Tibial nerve (tissue), 4 donors: ENCODE data around the gene DGCR8. TPM values are rescaled to one million over a fixed set of nuclear protein-coding genes. Genes with fewer than 3 reads are reported as not detected.

Experiments used
- DNase-seq, 2 donors: peaks; one replicate each; pipeline ENCODE4 v3.0.0-alpha.2; 2019; ENCODE audit warnings: low spot score in 2 of 2
- H3K27ac ChIP-seq, 4 donors: fragments of 200-600 bp; sonication (generic) in 3 of 4; one replicate each; pipeline ENCODE4 v1.5.1; 2017 to 2019; ENCODE audit warnings: mild to moderate bottlenecking in 1 of 4
- H3K27me3 ChIP-seq, 2 donors: fragments of 200-600 bp; sonication (generic) in 1 of 2; one replicate each; pipeline versions ENCODE4 v1.5.1 to v1.6.0; 2017 to 2019
- H3K36me3 ChIP-seq, 3 donors: fragments of 200-600 bp; sonication (generic); one replicate each; pipeline ENCODE4 v1.5.1; 2018 to 2019
- H3K4me1 ChIP-seq, 4 donors: fragments of 200-600 bp; sonication (generic) in 3 of 4; one replicate each; pipeline ENCODE4 v1.5.1; 2017 to 2019
- H3K4me3 ChIP-seq, 4 donors: fragments of 200-600 bp; sonication (generic) in 3 of 4; one replicate each; pipeline ENCODE4 v1.5.1; 2017 to 2019; ENCODE audit warnings: mild to moderate bottlenecking in 1 of 4, moderate library complexity in 1 of 4
- H3K9me3 ChIP-seq, 4 donors: fragments of 200-600 bp; sonication (generic) in 3 of 4; one replicate each; pipeline ENCODE4 v1.5.1; 2017 to 2019
- EP300 ChIP-seq, 2 donors: sonication (generic); formaldehyde crosslinking; IDR thresholded peaks; one replicate each; pipeline ENCODE4 v1.6.1; 2017; ENCODE audit warnings: antibody characterized with exemption in 2 of 2, mild to moderate bottlenecking in 1 of 2
- POLR2A ChIP-seq, 2 donors: fragments of 450-650 bp; IDR thresholded peaks; one replicate each; pipeline ENCODE4 v1.6.1; 2017; ENCODE audit warnings: antibody characterized with exemption in 2 of 2, mild to moderate bottlenecking in 2 of 2, moderate library complexity in 2 of 2
- WGBS, 2 donors: methylation state at CpG; one replicate each; pipeline ENCODE4 v1.1.5; 2018; 5-methylcytosine and 5-hydroxymethylcytosine counted together
- total RNA-seq, 4 donors: library from RNA; depleted of rRNA; stranded (reverse); fragments of >200 nt; gene quantifications; one replicate each; pipeline ENCODE4 v1.1.0, GENCODE V29; 2016
- TF ChIP-seq, protein P1 (sequence below), 5 experiments: fragments of 200-600 bp in 3 of 5; fragments of 450-650 bp in 2 of 5; sonication (generic) in 3 of 5; IDR thresholded peaks; one replicate each; pipeline ENCODE4 v1.5.1; 2016 to 2019; ENCODE audit warnings: antibody characterized with exemption in 5 of 5, mild to moderate bottlenecking in 3 of 5, moderate library complexity in 2 of 5

The DGCR8 gene
- total RNA-seq, 4 donors from 2014 or later, result 23.0 to 35.1 (median 26.0) TPM

DNA sequence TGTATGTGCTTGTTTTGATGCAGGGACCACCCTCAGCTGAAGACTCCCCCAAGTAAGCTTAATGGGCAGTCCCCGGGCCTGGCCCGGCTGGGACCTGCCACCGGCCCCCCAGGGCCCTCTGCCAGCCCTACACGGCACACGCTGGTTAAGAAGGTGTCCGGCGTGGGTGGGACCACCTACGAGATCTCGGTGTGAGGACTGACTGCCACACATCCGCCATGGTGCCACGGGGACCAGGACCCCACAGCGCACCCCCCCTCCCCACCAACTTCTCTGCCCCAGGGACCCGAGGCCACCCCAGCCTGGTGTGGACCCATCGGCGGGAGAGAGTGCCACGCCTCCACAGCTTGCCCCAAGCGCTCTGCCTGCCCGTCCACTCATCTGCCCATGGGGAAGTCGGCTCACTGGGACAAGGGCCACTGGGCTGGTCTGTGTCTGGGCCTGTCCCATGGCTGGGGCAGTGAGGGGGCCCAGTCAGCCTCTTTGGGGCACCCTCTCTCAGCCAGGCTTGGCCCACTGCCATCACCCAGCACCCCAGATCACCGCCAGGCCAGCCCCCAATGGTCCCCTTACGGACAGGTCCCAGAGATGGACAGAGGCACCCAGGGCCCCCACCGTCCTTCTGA is 65.3 kb downstream of the DGCR8 start:
- Histone ChIP-seq H3K4me1 (peaks cover 0 to 13% (median 0%) of the 10 kb centered on the region in 4 donors), H3K36me3 (peaks cover 0 to 79% (median 0%) of the 10 kb centered on the region in 3 donors), H3K27ac (peak overlapping the region; percentile 11 to 94 (median 61)), H3K9me3 (no peaks in the 10 kb centered on the region), H3K27me3 (no peaks in the 10 kb centered on the region), H3K4me3 (no peak overlapping the region)
- 88 to 89% methylated on average over 17 to 22 of the region's 22 CpGs for WGBS, 2 donors
- TF ChIP-seq POLR2A (IDR thresholded peaks at IDR 0.05) (no peak), EP300 (IDR thresholded peaks at IDR 0.05) (no peak)
- TF ChIP-seq, protein P1, sequence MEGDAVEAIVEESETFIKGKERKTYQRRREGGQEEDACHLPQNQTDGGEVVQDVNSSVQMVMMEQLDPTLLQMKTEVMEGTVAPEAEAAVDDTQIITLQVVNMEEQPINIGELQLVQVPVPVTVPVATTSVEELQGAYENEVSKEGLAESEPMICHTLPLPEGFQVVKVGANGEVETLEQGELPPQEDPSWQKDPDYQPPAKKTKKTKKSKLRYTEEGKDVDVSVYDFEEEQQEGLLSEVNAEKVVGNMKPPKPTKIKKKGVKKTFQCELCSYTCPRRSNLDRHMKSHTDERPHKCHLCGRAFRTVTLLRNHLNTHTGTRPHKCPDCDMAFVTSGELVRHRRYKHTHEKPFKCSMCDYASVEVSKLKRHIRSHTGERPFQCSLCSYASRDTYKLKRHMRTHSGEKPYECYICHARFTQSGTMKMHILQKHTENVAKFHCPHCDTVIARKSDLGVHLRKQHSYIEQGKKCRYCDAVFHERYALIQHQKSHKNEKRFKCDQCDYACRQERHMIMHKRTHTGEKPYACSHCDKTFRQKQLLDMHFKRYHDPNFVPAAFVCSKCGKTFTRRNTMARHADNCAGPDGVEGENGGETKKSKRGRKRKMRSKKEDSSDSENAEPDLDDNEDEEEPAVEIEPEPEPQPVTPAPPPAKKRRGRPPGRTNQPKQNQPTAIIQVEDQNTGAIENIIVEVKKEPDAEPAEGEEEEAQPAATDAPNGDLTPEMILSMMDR (IDR thresholded peaks at IDR 0.05), result no peak
- DNase-seq, result no peak

DNA sequence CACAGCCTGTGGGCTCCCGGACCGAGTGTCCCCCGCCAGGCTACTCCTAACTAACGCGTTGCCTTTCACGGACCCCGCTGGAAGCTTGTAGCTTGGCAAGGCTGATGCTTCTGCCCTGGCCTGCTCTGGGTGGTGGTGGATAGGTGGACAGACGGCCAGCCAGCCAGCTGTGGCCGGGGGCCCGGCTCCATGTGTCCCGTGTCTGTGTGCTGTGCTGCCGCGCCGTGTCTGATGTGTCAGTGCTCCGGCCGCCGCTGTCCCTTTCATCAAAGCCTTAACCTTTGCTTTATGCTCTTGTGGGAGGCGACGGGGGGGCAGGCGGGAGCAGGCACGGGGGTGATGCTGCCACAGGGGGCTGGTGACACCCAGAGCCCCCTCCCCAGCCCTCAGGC is 65.8 kb downstream of the DGCR8 start:
- Histone ChIP-seq H3K4me1 (peaks cover 0 to 8% (median 0%) of the 10 kb centered on the region in 4 donors), H3K36me3 (peaks cover 0 to 74% (median 0%) of the 10 kb centered on the region in 3 donors), H3K4me3 (no peak overlapping the region), H3K27me3 (no peaks in the 10 kb centered on the region), H3K9me3 (no peaks in the 10 kb centered on the region), H3K27ac (peak overlapping the region in 3 of 4 donors; percentile 40 to 94 (median 82))
- 87 to 89% methylated on average over 15 to 21 of the region's 21 CpGs for WGBS, 2 donors
- DNase-seq, result no peak
- no peak for TF ChIP-seq POLR2A (IDR thresholded peaks at IDR 0.05)

DNA sequence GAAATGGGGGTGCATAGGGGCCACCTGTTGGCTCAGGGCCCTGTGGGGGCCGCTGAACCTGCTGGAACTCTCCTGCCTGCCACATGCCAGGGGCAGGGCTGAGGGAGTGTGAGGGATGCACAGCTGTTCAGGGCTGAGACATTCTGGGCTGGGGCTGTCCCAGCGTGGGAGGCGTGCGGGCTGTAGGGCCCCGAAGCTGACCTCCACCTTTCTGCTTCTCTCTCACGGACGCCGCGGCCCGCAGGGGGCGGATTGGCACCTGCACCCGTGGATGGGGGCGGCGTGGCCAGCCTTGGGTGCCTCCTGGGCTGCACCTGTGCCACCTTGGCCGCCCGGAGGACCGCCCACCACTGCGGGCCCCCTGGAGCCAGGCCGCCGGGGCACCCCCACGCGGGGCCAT is 66.7 kb downstream of the DGCR8 start:
- no peaks in the 10 kb centered on the region for H3K27me3 ChIP-seq
- no peak overlapping the region for H3K4me3 ChIP-seq
- no peaks in the 10 kb centered on the region for H3K9me3 ChIP-seq
- H3K4me1 ChIP-seq, result peaks cover 0 to 8% (median 0%) of the 10 kb centered on the region in 4 donors
- TF ChIP-seq EP300 (IDR thresholded peaks at IDR 0.05), result no peak
- TF ChIP-seq, protein P1 (IDR thresholded peaks at IDR 0.05), result no peak
- no peak for TF ChIP-seq POLR2A (IDR thresholded peaks at IDR 0.05)
- peak overlapping the region in 3 of 4 donors; percentile 34 to 94 (median 82) for H3K27ac ChIP-seq
- 64 to 72% methylated on average over 12 to 18 of the region's 22 CpGs for WGBS, 2 donors
- H3K36me3 ChIP-seq, result peaks cover 0 to 65% (median 0%) of the 10 kb centered on the region in 3 donors
- DNase-seq, result no peak

DNA sequence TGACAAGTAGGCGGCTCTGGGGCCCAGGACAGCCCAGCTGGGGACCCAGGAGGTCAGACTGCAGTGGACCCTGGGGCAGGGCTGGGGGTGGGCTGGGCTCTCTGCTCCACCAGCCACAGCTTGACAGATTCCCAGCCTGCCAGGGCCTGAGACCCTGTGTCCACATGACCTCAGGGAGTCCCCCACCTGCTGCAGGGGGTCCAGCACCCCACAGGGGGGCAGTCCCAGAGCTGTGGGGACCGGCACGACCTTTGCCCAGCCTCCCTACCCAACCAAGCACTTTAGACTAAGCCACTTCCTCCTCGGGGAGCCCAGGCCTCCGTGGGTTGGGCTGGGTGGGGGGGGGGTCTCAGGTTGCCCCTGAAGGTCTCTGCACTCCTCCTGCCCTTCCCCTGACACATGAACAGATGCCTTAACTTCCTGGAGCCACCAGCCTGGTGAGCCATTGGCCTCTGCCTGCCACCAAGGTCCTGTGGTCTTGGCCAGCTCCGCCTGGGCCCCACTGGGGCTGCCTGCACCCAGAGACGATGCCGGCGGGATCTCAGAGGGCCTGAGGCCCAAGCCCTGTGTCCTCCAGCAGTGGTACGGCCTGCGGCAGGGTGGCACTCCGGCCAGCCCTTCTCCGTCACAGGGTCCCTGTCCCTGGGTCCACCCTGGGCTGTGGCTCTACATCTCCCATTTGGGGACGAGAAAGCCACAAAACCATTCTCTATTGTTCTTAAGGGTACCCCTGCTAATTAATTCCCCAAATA is 67.4 kb downstream of the DGCR8 start:
- no peak for DNase-seq
- Histone ChIP-seq H3K4me3 (no peak overlapping the region), H3K36me3 (peaks cover 0 to 58% (median 0%) of the 10 kb centered on the region in 3 donors), H3K27ac (peak overlapping the region in 3 of 4 donors; percentile 34 to 94 (median 82)), H3K4me1 (peaks cover 0 to 8% (median 0%) of the 10 kb centered on the region in 4 donors), H3K9me3 (no peaks in the 10 kb centered on the region), H3K27me3 (no peaks in the 10 kb centered on the region)
- TF ChIP-seq POLR2A (IDR thresholded peaks at IDR 0.05), result no peak
- TF ChIP-seq EP300 (IDR thresholded peaks at IDR 0.05), result no peak
- TF ChIP-seq, protein P1 (IDR thresholded peaks at IDR 0.05), result no peak
- 61 to 71% methylated on average over 9 to 14 of the region's 14 CpGs for WGBS, 2 donors

DNA sequence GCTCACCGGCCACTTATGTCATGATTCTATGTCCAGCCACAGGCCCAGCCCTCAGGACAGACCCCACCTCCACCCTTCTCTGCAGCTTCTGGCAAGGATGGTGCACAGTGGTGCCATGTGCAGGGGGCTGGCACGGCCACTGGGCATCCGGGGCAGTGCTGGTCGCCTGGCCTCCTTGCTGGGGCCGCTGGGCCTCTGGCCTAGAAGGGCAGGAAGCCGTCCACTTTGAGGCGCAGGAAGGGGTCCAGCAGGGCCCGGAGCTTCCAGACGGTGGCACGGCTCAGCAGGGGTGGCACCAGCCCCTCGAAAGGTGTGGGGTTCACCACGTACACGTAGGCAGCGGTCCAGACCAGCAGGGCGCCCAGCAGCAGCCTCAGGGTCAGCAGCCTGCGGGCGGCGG is 68.4 kb downstream of the DGCR8 start:
- Histone ChIP-seq H3K27ac (peak overlapping the region in 1 of 4 donors; percentile 94), H3K9me3 (no peaks in the 10 kb centered on the region), H3K4me1 (peaks cover 0 to 8% (median 0%) of the 10 kb centered on the region in 4 donors), H3K36me3 (peaks cover 0 to 48% (median 0%) of the 10 kb centered on the region in 3 donors), H3K4me3 (no peak overlapping the region), H3K27me3 (no peaks in the 10 kb centered on the region)
- WGBS, 2 donors, result 77 to 83% methylated on average over 6 to 17 of the region's 18 CpGs
- DNase-seq, result no peak
- TF ChIP-seq POLR2A (IDR thresholded peaks at IDR 0.05), result no peak
- TF ChIP-seq, protein P1 (IDR thresholded peaks at IDR 0.05), result no peak
- TF ChIP-seq EP300 (IDR thresholded peaks at IDR 0.05), result no peak
